ENCODE results near the gene CPT1A.

- TF ChIP-seq EZH2 (IDR thresholded peaks at IDR 0.05; ENCODE audit: low read length), result no peak
- TF ChIP-seq, protein P1, sequence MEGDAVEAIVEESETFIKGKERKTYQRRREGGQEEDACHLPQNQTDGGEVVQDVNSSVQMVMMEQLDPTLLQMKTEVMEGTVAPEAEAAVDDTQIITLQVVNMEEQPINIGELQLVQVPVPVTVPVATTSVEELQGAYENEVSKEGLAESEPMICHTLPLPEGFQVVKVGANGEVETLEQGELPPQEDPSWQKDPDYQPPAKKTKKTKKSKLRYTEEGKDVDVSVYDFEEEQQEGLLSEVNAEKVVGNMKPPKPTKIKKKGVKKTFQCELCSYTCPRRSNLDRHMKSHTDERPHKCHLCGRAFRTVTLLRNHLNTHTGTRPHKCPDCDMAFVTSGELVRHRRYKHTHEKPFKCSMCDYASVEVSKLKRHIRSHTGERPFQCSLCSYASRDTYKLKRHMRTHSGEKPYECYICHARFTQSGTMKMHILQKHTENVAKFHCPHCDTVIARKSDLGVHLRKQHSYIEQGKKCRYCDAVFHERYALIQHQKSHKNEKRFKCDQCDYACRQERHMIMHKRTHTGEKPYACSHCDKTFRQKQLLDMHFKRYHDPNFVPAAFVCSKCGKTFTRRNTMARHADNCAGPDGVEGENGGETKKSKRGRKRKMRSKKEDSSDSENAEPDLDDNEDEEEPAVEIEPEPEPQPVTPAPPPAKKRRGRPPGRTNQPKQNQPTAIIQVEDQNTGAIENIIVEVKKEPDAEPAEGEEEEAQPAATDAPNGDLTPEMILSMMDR (optimal IDR thresholded peaks at IDR 0.05 in 1 of 3, IDR thresholded peaks at IDR 0.05 in 1 of 3, conservative IDR thresholded peaks at IDR 0.05 in 1 of 3; ENCODE audit: extremely low read depth in 1 of 3, insufficient read depth in 2 of 3, low read length in 3 of 3), result no peak
These were observed 36.9 kb downstream of the CPT1A start for GRCh38 chr11:68804786-68805185.
